GM19438 (cell line): ENCODE measurements around the gene UBE2I.

Experiments used
- ATAC-seq: cut with Tn5 transposase; IDR thresholded peaks from one replicate; pipeline ENCODE4 v1.9.1; 2021; ENCODE audit warnings: low read depth; ENCODE audit not compliant: unreplicated experiment

The UBE2I gene

GRCh38 chr16:1341495-1342420 lies 32.3 kb downstream of the UBE2I start:
- ATAC-seq: no peak

DNA sequence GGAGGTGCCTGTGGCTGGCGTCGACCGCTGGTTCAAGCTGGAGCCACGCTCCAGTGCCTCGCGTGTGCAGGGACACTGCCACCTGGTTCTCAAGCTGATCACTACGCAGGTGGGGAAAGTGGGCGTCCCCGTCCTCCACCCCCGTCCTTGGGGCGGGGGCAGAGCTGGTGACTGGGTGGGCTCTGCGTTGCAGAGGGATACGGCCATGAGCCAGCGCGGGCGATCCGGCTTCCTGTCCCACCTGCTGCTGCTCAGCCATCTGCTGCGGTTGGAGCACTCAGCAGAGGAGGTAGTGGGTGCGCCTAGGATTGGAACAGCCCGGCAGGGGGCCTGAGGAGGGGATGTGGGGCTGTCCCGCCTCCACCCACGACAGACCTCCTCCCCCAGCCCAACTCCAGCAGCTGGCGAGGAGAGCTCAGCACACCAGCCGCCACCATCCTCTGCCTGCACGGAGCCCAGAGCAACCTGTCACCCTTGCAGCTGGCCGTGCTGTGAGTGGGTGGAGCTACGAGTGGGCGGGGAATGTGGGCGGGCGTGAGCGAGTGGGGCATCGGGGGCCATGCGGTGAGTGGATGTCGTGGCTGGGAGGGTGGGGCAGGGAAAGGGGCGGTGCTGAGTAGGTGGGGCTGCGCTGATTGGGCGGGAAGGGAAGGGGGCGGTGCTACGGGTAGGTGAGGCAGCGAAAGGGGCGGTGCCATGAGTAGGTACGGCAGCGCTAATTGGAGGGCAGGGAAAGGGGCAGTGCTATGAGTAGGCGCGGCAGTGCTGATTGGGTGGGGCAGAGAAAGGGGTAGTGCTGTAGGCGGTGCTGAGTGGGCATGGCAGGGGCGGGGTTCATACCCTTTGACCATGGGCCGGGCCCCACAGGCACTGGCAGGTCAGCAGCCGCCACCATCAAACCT lies 33.3 kb downstream of the UBE2I start:
- peak; percentile 83 for ATAC-seq

GRCh38 chr16:1343428-1344242 lies 34.2 kb downstream of the UBE2I start:
- ATAC-seq: no peak

GRCh38 chr16:1344499-1344898 lies 35.1 kb downstream of the UBE2I start:
- ATAC-seq: no peak

GRCh38 chr16:1345087-1345486 lies 35.7 kb downstream of the UBE2I start:
- no peak for ATAC-seq

DNA sequence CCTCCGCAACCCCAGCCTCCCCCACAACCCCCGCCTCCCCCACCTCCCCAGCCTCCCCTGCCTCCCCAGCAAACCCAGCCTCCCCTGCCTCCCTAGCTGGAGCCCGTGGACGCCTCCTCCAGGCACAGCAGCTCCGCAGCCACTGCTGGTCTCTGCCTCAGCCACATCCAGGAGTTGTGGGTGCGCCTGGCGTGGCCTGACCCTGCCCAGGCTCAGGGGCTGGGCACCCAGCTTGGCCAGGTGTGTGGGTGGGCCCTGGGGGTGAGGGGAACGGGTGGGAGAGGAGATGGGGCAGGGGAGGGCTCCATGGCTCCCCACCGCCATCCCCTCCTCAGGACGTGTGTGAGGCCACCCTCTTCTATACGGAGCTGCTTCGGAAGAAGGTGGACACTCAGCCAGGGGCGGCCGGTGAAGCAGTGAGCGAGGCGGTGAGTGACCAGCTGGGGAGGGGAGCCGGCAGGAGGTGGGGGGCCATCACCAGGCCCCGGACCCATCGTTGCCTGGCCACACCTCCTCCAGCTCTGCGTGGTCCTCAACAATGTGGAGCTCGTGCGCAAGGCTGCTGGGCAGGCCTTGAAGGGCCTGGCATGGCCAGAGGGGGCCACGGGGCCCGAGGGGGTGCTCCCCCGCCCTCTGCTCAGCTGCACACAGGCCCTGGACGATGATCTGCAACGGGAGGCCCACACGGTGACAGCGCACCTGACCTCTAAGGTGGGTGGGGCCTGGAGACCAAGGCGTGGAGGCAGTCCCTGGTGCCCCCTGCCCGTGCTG lies 36.4 kb downstream of the UBE2I start:
- no peak for ATAC-seq

DNA sequence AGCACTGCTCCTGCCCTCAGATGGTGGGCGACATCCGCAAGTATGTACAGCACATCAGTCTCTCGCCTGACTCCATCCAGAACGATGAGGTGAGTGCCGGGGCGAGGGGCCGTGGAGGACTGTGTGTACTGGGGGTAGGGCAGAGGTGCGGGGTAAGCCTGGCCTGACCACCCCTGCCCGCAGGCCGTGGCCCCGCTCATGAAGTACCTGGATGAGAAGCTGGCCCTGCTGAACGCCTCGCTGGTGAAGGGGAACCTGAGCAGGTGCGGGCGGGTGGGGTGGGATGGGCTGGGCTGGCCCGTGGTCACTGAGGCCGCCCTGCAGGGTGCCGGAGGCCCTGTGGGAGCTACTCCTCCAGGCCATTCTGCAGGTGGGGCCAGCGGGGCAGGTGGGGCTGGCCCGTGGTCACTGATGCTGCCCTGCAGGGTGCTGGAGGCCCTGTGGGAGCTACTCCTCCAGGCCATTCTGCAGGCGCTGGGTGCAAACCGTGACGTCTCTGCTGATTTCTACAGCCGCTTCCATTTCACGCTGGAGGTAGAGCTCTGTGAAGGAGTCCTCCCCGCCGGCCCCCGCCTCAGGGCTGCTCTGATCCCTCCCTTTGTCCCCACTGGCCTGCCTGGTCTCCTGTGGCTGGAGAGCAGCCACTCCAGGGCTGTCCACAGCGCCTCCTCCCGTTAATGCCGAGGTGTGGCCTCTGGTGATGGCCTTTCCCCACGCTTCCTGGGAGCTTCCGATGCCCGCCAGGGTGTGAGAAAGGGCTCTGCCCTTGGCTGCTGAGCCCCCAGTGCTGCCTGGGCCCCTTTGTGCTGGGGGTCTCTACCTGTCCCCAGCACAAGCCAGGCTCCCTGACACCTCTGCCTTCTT lies 37.2 kb downstream of the UBE2I start:
- ATAC-seq: no peak

DNA sequence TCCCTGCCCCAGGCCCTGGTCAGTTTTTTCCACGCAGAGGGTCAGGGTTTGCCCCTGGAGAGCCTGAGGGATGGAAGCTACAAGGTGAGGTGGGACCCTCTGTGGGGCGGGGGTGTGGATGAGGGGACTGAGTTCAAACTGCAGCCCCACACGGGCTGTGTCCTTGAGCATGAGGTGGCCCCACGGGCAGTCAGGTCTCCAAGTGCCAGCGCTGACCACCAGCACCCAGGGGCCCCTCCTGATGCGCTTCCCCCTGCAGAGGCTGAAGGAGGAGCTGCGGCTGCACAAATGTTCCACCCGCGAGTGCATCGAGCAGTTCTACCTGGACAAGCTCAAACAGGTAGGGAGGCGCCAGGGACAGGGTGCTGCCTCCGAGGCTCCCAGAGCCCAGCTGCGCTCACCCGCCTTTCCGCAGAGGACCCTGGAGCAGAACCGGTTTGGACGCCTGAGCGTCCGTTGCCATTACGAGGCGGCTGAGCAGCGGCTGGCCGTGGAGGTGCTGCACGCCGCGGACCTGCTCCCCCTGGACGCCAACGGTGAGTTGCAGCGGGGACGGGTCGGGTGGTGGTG lies 37.9 kb downstream of the UBE2I start:
- no peak for ATAC-seq

DNA sequence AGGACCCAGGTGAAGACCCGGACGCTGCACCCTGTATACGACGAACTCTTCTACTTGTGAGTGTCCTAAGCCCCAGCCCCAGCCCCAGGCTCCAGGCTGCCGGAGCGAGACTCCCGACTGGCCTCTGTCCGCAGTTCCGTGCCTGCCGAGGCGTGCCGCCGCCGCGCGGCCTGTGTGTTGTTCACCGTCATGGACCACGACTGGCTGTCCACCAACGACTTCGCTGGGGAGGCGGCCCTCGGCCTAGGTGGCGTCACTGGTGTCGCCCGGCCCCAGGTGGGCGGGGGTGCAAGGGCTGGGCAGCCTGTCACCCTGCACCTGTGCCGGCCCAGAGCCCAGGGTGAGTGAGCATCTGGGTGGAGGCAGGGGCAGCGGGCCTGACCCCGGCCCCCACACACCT lies 38.5 kb downstream of the UBE2I start:
- no peak for ATAC-seq

DNA sequence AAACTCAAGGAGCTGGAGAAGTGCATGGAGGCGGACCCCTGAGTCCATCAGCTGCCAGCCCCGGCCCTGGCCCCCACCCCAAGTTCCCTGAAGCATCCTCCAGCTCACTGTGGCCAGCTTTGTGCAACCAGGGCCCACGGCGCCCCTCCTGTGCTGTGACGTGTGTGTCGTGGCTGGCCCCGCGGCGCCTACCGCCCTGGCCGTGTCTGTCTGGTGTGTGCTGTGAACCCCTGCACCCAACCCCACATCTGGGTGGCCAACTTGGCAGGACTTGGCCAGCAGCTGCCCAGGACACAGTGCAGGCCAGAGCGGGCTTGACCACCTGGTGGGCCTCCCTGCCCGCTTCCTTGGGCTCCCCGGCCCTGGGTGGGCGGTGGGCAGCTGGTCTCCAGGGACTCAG lies 39.0 kb downstream of the UBE2I start:
- ATAC-seq: no peak

DNA sequence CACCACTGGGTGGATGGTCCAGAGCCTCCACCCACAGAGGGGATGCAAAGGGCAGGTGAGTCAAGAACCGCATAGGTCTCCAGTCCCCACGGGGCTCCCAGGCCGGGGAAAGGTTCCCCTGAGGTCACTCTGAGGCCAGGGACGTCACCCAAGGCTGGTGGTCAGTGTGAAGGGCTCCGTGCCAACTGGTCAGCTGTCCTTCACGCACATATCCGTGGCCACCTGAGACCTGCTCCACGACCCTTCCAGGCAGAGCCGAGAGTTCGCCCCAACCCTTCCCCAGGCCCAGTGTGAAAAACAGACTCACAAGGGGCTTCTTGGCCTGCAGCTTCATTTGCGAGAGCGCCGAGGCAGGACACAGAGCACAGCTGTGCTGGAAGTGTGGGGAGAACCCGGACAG lies 39.5 kb downstream of the UBE2I start:
- no peak for ATAC-seq

DNA sequence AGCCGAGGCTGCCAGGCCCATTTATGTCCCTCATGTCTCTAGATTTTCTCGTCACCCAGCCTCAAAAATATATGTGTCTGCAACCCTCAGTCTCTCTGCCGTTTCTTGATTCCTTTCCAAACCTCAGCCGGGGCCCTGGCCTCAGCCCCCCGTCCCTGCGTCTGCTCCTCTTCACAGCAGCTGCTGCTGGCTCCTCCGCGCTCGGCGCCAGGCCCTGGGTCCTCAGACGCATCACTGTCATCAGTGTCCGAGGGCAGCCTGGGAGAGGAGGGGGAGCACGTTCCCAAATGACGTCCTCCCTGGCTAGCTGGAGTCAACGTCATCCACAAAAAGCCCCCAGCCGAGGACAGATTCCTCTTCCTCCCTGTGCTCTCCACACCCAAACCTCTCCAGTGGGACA lies 39.9 kb downstream of the UBE2I start:
- no peak for ATAC-seq

GRCh38 chr16:1349951-1350350 lies 40.5 kb downstream of the UBE2I start:
- ATAC-seq: no peak

DNA sequence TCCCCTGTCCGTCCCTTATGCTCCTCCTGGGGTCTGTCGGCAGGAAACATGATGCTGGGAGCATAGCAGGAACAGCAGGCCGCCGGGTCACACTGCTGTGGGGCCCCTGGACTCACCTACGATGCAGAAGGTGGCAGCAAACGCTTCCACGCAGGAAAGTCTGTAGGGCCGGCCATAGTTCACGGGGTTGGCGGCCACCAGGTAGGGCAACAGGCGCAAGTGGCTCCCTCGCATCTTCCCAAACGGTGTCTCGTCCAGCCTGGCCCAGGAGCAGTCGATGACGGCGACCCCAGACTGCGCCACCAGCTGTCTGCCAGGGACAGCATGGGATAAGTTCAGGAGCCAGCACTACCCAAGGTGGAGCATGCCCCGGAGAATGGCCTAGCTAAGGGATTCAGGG lies 41.3 kb downstream of the UBE2I start:
- no peak for ATAC-seq

DNA sequence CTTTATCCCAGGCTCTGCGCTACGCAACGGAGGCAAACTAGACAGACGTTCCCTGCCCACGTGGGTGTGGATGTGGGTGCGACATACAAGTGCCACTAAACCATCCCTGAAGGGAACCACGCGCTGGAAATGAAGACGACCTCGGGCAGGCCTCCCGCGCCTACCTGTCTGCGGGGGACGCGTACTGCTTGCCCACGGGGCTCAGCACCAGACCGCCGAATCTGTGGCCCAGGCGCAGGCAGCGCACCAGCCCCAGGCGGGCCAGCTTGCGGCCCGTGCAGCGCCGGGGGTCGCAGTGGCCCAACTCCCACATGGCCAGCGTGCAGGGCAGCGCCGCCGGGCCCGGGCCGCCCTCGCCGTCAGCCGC lies 41.8 kb downstream of the UBE2I start:
- peak; percentile 21 for ATAC-seq

GRCh38 chr16:1351582-1352362 lies 42.3 kb downstream of the UBE2I start, which contains the start of the genes GNPTG and TSR3:
TSS of gene GNPTG (plus strand) at chr16:1351931. CDS start at chr16:1351966, 35 bp downstream.
TSS of gene TSR3 (minus strand) at chr16:1351878. CDS start at chr16:1351804, 74 bp downstream.
- ATAC-seq: peak; percentile 71

- ATAC-seq: no peak
Observed at GRCh38 chr16:1354815-1355540, 45.5 kb downstream of the UBE2I start.
